IPS-NIHi7 (cell line): ENCODE results near the gene AMELX.

Experiments
- DNase-seq: peaks from one replicate; pipeline ENCODE4 v3.0.0; 2012; ENCODE audit warnings: mixed read lengths; ENCODE audit errors: extremely low spot score

The AMELX gene

DNA sequence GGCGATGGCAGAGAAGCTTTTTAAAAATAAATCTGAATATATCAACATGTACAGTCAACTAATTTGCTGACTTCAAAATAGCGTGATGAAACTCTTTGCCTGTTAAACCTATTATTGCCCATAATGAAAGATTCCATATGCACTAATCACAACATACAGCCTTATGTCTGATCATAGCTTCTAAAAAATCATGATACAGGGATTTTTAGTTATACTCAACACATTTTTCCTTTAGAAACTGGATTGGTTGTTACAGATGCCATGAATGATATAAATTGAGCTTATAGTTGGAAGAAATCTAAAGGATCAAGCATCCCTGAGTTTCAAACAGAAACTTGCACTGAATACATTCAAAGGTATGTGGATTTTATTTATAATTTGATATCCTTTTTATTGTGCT, at the start of gene AMELX:
TSS of gene AMELX (plus strand) at position 301 of the 400 bp plus-strand sequence. CDS start 1,376 bp downstream, outside the sequence.
- no peak for DNase-seq

- no peak for DNase-seq
Measured at GRCh38 chrX:11244636-11245035, 48.6 kb upstream of the AMELX start.

- DNase-seq = no peak
Measured at GRCh38 chrX:11254417-11255109, 38.6 kb upstream of the AMELX start.

GRCh38 chrX:11257290-11257689, 35.9 kb upstream of the AMELX start:
- DNase-seq = no peak

- DNase-seq = no peak
Measured at GRCh38 chrX:11257711-11258110, 35.5 kb upstream of the AMELX start.

DNA sequence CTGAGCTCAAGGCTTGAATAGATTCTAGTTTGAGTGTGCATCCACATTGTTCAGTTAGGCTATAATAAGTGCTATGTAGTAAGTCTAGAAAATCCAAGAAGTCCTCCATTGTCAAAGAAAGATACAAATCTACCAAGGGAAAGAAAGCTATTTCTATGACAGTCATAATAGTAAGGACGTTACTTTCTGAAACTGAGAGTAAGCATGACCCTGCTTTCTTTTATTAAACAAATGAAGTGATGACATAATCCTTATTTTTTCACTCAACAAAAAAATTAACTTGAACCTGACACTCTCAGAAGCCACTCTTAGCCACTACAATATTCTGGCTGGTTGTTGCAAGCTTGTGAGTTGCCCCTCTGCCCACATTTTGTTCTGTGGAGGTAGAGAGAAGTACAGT, 33.8 kb upstream of the AMELX start:
- no peak for DNase-seq

GRCh38 chrX:11261260-11261659, 32.0 kb upstream of the AMELX start:
- DNase-seq = no peak

GRCh38 chrX:11264925-11265324, 28.3 kb upstream of the AMELX start:
- DNase-seq = no peak

GRCh38 chrX:11265352-11265751, 27.9 kb upstream of the AMELX start:
- DNase-seq = no peak

GRCh38 chrX:11266573-11267003, 26.6 kb upstream of the AMELX start:
- no peak for DNase-seq

- no peak for DNase-seq
Measured at GRCh38 chrX:11267425-11267824, 25.8 kb upstream of the AMELX start.

DNA sequence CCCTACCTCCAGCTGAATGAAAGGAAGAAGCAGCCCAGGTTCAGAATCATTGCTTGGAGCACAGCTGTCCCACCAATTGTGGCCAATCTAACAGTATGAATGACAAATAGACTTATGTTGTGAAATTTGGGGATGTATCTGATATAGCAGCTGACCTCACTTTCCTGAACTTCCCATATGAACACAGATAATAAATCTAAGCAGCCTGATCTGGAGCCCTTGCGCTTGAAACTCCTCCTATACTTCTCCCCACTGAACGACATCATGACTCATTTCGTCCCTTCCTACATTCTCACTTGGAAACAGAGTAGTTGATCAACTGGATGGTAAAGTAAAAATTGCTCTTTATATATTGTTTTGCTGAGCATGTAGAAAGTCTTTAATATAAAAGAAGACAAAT, 24.2 kb upstream of the AMELX start:
- DNase-seq = no peak

DNA sequence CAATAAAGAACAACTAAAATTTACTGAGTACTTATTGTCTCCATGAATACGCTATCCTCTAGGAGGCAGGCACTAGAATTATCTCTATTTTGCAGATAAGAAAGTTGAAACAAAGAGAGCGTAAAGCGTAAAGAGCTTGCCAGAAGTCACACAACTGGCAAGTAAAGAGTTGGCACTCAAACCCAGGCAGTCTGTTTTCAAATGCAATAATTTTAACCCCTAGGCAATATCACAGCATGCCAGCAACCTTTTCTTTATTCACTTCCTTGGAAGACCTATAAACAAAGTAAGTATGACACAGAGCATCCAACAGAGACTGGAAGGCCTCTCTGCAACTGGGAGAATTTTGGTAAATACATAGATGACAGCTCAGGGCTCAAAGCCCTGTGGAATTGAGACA, 23.2 kb upstream of the AMELX start:
- no peak for DNase-seq

DNA sequence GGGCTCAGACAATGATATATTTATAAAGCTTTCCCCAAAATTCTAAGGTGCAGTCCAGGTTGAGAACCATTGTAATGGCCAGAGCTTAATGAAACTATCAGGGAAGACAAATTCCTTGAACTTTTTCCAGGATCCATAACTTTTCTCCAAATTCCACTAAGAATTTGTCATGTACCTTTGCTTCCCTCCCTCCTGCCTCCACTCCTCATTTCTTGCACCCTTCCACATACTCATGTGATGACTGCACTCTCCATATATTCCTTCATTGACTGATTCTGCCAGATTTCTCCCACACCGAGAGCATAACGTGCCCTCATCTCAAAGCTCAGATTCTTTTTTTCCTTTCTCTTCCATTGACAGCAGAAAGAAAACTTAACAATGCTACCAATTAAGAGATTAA, 20.9 kb upstream of the AMELX start:
- no peak for DNase-seq

- DNase-seq = no peak
Measured at GRCh38 chrX:11272863-11273262, 20.4 kb upstream of the AMELX start.

DNA sequence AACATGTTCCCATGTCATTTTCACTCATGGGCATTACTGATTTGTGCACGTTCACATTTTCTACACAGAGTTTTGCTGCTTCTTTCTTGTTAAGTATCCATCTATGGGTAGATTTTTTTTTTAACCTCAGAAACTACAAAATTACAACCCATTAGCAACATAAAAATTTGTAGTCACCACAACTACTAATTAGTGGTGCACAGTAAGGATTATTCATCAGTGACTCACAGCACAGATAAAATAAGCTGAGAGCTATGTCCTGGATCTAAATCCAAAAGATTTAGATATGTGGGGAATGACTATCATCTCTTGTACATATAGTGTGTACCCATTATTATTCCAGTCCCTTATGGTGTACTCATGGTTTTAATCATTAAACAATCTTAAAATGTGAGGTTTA, 19.7 kb upstream of the AMELX start:
- DNase-seq = no peak

DNA sequence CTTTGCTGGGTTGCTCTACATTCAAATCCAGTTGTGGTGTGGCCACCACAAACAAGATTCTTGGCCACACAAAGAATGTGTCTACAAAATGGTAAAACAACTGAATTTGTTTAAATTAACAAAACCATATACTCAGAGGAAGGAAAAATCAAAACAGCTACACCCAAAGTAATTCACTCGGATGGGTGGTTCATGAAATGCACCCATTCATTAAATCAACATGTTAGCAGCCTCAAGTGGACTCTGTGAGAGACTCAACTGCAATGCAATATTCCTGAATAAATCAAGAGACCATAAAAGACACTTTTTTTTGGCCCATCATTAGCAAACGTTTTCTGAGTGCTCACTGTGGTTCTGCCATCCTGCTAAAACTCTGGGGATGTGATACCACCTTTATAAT, 11.2 kb upstream of the AMELX start:
- no peak for DNase-seq

DNA sequence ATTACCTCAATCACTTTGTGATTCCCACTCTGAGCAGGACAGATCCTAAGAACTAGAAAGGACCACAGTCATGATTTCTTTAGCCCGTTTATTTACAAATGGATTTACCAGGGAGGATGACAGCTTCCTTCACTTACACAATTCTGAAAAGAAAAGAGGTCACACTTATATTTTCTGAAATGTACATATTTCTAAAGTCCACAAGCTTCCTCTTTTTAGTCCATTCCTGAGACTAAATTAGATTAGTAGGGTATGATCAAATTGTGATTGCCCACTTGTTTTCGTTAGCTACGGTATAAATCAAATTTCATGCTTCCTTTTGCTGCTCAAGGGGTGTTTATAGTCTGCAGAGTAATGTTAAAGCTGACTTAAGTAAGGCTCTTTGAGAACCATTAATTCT, 7.6 kb upstream of the AMELX start:
- no peak for DNase-seq

GRCh38 chrX:11287505-11287904, 5.7 kb upstream of the AMELX start:
- DNase-seq = no peak

DNA sequence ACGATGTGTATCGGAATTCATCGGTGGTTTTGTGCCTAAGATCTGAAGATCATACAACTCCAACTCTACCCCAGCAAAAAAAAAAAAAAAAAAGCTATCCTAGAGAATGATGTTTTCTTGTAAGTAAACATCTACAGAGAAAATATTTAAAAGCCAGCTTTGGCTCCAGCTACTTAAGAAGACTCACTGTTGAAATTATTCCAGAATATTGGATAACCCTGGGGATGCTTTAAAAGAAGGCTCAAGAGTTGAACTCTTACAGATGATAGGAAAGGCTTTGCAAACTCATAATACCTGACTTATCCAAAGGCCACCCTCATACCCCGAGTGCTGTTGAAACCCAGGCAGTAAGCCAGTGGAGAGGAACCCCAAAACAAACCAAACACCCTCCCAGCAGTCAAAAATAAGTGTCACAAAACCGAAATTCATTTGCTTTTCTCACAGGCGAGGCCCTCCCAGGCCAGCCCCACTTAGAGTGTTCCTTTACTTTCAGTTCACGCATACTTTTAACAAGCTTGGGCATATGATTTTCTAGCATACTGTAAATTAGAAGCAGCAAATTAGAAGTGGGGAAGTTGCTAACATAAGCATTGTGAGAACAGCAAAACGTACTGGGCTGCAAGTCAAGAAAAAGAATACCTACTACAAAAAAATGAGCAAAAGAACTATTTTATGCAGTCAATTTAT, 2.7 kb upstream of the AMELX start:
- no peak for DNase-seq

- DNase-seq = no peak
Measured at GRCh38 chrX:11296051-11296450, 2.8 kb downstream of the AMELX start.

DNA sequence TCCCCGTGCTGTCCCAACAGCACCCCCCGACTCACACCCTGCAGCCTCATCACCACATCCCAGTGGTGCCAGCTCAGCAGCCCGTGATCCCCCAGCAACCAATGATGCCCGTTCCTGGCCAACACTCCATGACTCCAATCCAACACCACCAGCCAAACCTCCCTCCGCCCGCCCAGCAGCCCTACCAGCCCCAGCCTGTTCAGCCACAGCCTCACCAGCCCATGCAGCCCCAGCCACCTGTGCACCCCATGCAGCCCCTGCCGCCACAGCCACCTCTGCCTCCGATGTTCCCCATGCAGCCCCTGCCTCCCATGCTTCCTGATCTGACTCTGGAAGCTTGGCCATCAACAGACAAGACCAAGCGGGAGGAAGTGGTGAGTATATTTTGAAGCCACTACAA, 5.4 kb downstream of the AMELX start:
- DNase-seq = no peak

GRCh38 chrX:11304829-11305228, 11.6 kb downstream of the AMELX start:
- DNase-seq = no peak

- DNase-seq = no peak
Measured at GRCh38 chrX:11305641-11306040, 12.4 kb downstream of the AMELX start.
